ENCODE results near the gene TMEM9.
"Not testable (repeated sequence)": the region's sequence is repeated elsewhere in the genome, so short reads cannot be mapped to it uniquely, and the experiment has no call there.

Gene TMEM9

GRCh38 chr1:201172999-201173610 lies 18.8 kb upstream of the TMEM9 start:
- no peak for DNase-seq

DNA sequence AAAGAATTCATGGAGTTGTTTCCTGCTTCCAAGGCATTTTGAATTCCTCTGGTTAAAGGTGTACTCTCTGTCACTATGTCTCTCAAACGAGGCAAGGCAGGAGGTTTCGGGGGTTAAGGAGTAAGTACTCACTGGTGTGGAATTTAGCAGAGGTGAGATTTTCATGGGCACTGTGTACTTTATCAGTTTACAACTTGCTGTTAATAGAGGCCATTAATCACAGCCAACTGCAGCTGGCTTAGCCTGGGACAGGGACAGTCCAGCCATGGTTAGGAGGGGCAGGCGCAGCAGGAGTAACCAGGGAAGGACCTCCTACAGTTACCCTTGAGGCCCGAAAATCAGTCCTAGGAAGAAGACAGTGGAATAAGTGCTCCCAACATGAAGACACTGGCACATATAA lies 18.1 kb upstream of the TMEM9 start:
- DNase-seq, result no peak

- DNase-seq, result peak; percentile 26 to 33
Observed at GRCh38 chr1:201171063-201172036, 17.1 kb upstream of the TMEM9 start.

DNA sequence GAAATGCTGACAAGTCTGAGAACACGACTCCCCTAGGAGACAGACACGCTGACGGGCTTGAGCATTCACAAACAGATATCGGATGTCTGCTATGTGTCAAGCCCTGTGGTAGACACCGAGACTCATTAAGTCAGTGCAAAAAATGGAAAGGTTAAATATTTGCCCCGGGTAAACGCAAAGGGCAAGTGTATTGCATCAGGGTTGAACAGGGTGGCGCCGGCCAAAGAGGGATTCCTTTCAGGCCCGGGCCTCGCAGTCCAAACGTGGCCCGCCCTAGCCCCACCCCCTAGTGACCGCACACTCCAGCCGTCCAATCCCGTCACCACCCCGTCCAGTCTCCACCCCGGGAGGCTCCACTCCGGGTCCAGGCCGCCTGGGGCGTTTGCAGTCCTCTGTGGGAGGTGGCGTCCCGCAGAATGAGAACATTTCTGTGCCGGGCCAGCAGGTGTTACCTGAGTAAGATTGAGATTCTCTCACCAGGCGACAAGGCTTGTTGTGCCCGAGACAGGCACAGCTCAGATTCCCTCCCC lies 16.3 kb upstream of the TMEM9 start:
- DNase-seq, result peak; percentile 57 to 58

DNA sequence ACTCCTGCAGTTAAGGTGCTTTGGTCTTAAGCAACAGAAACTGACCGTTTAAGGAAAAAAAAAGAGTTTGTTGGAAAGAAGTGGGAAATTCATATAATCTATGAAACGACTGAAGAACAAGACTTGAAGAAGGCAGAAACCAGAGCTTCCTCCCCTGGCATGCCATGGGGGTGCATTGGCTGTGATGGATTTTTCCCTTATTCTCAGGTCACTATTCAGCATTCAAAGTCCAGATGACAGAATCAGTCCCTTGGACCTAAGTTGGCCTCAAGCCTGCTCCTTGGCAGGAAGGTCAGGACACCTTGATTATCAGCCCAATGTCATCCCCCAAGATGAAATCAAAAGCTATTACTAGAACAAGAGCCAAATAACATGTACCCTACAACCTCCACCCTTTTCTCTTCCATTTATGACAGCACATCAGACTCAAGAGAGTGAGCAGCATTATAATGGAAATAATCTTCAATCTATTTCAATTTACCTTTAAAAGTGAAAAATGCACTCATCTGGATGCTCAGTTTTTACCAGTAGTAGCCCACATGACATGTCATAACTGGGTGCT lies 15.8 kb upstream of the TMEM9 start:
- DNase-seq, result no peak

DNA sequence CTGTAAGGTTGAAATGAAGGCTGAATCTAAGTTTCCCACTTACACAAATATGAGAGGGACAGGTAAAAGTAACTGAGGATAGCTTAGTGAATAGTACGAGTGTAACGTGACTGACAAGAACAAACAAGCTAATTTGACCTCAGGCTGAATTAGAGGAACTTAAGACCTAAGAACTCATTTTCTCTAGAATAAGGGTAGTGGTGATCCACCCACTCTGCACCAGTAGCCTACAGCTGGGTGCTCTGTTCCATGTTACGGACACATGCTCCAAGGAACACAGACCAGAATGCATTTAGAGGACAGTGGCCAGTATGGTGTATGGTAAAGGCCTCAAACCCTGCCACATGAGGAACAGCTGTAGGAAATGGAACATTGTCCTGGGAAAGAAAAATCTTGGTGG lies 14.9 kb upstream of the TMEM9 start:
- no peak for DNase-seq

GRCh38 chr1:201167041-201167991 lies 13.0 kb upstream of the TMEM9 start:
- no peak for DNase-seq

DNA sequence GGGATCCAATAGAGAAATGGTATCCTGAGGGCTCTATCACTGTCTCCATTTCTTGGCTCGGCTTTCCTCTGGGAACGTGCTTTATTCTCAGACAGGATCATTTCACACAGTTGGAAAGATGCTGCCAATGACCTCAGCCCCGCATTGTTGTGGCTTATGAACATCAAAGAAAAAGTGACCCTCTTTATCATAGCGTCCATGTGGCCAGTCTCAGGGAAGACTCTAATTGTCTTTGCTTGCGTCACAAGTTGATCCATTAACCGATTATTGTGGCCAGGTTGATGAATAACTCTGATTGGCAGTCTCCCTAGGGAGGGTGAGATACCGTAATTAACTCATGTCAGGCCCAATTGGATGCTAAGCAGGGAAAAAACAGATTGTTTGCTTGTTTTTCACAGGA lies 10.4 kb upstream of the TMEM9 start:
- DNase-seq, result no peak

GRCh38 chr1:201163707-201164106 lies 9.4 kb upstream of the TMEM9 start:
- no peak for DNase-seq

GRCh38 chr1:201163036-201163435 lies 8.8 kb upstream of the TMEM9 start:
- not testable (repeated sequence) for DNase-seq

- no peak for DNase-seq
Observed at GRCh38 chr1:201157949-201158348, 3.7 kb upstream of the TMEM9 start.

- no peak for DNase-seq
Observed at GRCh38 chr1:201156819-201157218, 2.5 kb upstream of the TMEM9 start.

- DNase-seq, result no peak
Observed at GRCh38 chr1:201156346-201156745, 2.1 kb upstream of the TMEM9 start.

DNA sequence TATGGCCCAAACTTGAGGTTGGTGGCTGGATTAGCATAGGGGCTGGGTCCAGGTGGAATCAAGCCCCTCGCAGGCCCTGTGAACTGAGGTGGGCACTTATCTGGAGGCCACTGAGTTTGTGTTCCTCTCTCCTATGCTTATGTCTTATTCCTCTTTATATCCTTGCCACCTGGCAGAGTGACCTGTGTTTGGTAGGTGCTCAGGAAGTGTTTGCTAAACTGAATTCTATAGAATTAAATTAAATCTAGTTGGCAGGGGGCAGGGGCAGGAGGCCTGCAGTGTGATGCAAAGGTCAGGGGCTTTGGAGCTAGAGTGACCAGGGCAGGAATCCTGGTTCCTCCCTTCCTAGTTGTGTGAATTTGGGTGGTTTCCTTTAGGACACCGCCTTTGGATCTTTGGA lies 1.1 kb upstream of the TMEM9 start:
- DNase-seq, result no peak

DNA sequence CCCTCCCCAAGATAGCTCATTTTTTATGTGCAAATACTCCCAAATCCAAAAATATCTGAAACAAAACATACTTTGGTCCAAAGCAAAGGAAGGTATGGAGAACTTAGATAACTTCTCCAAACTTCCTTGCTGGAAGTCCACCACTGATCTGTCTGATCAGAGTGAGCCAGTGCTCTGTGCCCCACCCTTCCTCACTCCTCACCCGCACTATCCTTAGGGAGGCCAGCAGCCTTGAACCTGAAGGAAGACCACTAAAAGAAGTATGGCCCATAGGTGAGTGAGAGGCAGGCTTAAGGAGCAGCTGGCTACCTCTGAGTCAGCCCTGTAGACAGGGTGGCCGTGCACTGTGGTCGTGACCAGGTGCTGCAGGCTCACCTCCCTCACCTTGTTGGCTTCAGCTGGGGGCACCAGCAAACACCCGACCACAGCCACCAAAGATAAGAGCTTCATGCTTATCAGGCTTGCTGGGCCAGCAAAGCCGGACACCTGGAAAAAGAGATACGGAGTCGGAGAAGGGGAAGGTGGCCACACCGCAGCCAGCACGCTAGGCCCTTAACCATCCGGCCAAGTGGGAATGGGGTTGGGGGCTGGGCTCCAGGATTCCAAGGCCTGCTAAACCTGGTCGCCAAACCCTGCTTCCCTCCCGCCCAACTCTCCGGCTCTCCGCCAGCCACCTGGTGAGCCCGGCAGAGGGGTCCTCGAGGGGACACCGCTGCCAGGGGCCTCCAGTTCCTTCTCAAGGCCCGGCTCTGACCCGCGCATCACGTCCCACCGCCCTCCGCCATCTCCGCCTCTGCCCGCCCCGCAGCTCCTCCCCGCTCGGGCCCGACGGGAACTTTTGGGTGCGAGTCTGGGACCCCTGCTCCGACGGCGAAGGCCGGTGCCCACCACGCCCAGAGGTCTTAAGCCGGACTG lies 543 bp downstream of the TMEM9 start:
- DNase-seq, result peak in 1 of 2 donors; percentile 2

DNA sequence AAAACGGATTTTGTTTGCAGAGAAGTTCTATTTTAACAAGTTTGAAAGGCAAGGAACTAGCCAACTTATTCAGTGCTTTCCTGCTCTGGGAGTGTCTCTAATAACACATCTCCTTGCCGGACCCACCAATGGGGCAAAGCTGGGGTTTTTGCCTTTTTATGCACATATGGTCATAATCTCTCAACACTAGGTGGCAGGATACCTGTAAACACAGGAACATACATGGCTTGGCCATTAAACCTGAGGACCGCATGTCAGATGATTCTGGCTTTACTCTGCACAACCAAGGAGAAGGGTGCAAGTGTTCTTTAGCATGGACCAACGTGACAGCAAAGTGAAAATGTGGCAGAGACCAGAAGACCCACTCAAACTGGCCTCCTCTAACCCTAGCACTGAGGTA lies 4.9 kb downstream of the TMEM9 start:
- no peak for DNase-seq

DNA sequence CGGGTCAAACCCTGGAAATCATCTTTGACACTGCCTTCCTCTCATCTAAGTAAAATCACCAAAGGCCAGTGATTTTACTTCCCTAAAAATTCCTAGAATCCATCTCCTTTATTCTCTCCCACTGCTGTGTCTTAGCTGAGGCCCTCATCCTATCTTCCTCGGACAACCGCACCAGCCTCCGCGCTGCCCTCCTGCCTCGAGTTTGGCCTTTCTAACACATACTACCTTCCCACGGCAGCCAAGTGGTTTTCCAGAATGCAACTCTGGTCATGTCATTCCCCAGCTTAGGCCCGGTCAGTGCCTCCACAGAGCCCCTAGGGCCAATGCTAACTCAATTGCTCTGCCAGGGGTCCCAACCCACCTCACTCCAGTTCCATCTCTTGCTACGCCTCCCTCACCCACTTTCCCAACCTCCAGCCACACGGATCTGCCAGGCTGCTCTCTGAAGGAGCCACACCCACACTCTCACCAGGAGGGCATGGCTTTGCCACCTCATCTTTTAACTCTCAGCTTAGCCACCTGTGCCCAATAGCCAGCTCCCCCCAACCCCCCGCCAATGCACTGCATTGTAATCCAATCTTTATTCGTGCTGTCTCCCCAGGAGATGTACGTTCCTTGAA lies 6.8 kb downstream of the TMEM9 start:
- DNase-seq, result no peak

- DNase-seq, result no peak
Observed at GRCh38 chr1:201146626-201147390, 7.5 kb downstream of the TMEM9 start.

- DNase-seq, result no peak
Observed at GRCh38 chr1:201145816-201146215, 8.5 kb downstream of the TMEM9 start.

GRCh38 chr1:201145132-201145531 lies 9.1 kb downstream of the TMEM9 start:
- DNase-seq, result no peak
